ENCODE data around the gene FARSA.

- TF ChIP-seq POLR2A (IDR thresholded peaks at IDR 0.05; ENCODE audit: low read length) (no peak), GATA1 (IDR thresholded peaks at IDR 0.05; ENCODE audit: low read depth, low read length) (no peak)
These were observed 41.8 kb upstream of the FARSA start for GRCh38 chr19:12975221-12975741.

All from erythroblast (primary cell).